HuH-7 (cell line): ENCODE data around the gene ZNRD2.
"Not testable (repeated sequence)": the region's sequence is repeated elsewhere in the genome, so short reads cannot be mapped to it uniquely, and the experiment has no call there.

Source experiments
- DNase-seq: peaks from one replicate; pipeline ENCODE4 v3.0.0; 2011; ENCODE audit warnings: low spot score

Gene ZNRD2

DNA sequence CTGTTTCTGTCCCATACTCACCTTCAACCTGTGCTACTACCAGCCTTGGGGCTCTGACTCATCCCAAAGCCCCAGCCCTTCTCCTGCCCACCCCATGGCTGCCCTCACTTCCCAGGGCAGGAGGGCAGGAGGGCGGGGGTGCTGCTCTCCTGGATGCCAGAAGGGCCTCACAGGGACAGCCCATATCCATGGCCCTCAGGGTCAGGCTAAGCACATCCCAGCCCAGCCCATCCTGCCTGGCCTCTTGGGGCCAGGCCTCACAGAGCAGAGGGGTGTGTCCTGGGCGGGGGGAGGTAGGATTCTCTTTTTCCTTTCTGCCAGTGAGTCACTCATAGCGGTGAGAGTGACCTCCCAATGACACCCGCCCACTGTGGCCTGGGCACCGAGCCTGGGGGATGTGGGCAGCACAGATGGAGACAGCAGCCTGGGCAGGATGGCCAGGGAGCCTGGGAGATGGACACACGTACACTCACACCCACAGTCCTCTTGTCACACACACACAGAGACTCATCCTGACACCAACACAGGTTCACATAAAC is 14.5 kb upstream of the ZNRD2 start:
- peak; percentile 59 for DNase-seq

DNA sequence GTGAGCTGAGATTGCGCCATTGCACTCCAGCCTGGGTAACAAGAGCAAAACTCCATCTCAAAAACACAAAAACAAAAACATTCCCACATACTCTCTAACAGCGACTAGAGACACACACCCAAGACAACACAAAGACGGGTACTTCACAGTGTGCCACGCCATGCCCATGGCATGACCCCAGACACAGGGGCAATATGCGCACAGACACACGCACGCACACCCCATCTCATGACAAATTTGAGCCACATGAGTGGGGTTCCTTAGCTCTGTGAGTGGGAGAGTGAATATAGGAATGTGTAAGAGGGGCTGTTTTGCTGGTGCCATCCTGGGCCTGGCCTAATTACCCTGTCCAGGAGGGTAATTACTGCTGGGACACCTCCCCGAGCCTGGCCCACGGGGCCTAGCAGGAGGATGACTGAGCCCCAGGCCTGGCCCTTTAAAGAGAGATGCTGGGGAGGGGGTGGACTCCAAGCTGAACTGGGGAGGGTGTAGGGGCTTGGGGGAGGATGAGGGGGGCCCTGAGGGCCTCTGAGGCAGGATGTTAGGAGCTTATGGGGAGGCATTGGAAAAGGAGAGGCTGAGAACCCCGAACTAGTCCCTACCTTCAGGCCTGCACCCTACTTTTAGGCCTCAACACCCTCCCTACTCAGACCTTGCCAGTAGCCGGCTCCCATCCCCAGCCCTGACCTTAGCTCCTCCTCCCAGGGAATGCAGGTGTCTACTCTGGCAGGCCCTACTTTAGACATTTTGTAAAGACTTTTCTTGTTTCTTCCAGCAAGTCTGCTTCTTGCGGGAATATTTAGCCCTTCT is 13.6 kb upstream of the ZNRD2 start:
- no peak for DNase-seq

DNA sequence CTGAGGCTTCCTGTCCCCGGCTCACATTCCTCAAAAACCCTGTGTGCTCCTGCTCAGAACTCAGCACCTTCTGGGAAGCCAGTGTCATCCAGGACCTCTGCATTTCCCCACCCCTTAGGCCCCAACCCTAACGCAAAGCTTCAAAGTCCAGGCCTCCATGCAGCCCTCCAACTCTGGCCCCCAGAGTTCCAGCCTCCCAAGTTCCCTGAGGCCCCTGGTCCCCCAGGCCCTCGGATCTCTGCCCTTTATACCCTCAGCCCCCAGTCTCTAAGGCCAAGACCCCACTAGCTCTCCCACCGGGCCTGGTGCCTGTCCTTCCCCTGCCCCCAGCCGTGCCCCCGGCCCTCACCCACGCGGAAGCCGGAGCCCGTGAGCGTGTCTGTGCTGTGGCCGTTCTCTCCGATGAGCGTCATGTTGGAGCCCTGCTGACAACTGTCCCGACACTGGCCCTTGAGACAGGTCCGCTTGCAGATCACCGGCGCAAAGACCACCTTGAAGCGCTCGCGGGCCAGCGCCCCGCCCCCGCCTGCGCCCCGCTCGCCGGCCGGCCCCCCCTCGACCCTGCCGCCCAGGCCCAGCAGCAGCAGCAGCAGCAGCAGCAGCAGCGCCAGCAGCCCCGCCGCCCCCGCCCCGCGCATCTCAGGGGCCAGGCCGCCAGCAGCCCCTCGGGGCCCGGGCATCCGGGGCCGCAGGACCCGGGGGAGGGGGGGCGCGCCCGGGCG is 12.8 kb upstream of the ZNRD2 start:
- DNase-seq, result no peak

DNA sequence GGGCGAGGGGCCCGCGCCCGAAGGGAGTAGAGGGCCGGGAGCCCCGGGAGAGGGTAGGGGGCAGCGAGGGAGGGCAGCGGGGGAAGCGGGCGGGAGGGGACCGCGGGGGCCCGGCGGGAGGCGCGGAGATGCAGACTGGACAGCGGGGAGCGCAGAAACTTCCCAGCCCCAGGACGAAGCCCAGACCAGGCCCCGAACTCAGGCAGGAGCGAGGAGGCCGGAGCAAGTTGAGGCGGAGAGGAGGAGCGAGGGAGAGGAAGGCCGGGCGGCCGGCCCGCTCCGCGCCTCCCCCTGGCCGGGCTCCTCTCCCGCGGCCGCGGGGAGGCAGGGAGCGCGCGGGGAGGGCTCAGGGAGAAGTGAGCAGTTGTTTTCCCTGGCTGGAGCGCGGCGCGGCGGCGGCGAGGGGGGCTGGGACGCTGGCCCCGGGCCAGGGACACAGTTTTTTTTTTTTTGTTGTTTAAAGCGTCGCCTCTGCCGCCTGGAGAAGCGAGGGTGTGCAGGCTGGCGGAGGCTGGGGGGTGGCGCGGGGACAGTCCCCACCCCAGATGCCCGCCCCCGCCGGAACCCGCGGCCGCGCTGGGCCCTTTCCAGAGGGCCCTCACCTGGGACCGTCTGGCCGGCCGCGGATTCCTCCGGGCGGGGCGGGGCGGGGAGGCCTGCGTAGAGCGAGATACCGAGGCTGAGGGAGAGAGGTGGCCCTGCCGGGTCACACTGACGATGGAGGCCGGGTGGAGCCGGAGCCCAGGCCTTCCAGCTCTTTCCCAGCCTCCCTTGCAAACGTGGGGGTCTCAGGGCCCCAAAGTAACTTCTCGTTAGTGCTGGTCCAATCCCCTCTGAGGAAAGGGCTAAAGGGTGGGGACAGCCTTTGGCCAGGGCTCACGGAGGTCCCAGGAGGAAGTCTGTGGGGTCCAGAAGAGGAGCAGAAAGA is 12.0 kb upstream of the ZNRD2 start, which contains the start of gene LTBP3:
Gene LTBP3, minus strand, starts transcription at position 358 of the 928 bp plus-strand sequence. CDS start 400 bp downstream, outside the sequence.
- peak; percentile 56 for DNase-seq

DNA sequence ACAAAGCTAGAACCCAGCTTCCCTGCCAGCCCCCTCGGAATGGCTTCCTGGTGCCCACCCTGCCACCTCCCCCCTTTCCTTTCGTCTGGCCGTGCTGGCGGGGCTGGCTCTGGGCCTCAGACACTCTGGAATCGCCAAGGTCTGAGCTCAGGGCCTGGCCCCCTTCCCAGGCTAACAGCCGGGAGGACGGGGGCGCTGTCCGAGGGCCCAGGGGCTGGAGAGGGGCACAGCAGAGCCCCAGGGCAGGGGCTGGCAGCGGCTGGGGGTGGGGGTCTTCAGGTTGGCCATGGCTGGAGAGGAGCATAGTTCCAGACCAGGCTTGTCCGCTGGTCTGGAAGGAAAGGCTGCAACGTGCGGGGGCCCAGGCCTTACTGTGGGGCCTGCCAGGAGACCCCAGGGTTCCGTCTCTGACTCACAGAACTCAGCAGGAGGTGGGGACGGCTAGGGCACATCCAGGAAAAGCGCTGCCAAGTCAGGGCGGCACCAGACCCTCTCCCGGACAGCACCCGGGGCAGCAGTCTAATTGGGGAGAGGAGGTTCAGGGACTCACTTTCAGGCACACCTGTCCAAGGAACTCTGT is 11.3 kb upstream of the ZNRD2 start:
- no peak for DNase-seq

DNA sequence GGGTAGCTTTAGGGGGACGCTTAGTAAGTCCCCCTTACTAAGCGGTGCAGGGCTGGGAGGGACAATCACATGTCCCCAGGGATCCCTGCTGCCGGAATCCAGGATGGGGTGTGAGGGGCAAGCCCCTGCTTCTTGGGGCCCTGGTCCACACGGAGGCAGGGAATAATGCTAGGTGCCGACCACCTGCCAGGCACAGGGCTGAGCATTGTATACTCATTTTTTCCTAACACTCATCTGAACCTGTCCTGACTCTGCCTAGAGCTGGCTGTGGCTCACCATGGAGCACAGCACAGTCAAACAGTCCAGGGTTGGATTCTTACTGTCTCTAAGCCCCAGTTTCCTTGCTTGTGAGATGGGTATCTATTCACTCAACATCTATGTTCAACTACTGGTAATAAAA is 10.7 kb upstream of the ZNRD2 start:
- DNase-seq, result no peak

DNA sequence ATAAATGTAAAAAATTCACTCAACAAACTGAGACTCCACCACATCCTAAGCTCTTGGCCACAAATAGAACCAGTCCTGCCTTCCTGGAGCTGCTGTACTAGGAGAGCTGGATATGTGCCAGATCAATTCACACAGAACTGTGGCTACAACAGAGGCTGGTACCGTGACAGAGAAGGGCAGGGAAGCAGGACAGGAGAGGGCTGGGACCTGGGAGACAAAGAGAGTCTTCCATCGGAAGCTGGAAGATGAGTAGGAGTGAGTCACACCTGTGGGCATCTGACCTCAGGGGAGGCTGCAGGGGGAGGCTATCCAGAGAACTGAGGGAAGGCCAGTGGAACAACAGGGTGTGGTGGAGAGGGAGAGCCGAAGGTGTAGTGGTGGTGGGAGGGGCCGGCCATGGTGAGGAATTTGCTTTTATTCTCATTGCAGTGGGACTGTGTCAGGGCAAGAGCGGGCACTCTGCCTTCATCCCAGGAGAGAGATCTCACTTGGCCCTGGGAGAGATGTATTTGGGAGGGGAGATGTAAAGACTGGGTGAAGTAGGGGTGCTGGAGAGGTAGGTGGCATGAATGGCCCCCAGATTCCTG is 10.2 kb upstream of the ZNRD2 start:
- DNase-seq, result no peak

DNA sequence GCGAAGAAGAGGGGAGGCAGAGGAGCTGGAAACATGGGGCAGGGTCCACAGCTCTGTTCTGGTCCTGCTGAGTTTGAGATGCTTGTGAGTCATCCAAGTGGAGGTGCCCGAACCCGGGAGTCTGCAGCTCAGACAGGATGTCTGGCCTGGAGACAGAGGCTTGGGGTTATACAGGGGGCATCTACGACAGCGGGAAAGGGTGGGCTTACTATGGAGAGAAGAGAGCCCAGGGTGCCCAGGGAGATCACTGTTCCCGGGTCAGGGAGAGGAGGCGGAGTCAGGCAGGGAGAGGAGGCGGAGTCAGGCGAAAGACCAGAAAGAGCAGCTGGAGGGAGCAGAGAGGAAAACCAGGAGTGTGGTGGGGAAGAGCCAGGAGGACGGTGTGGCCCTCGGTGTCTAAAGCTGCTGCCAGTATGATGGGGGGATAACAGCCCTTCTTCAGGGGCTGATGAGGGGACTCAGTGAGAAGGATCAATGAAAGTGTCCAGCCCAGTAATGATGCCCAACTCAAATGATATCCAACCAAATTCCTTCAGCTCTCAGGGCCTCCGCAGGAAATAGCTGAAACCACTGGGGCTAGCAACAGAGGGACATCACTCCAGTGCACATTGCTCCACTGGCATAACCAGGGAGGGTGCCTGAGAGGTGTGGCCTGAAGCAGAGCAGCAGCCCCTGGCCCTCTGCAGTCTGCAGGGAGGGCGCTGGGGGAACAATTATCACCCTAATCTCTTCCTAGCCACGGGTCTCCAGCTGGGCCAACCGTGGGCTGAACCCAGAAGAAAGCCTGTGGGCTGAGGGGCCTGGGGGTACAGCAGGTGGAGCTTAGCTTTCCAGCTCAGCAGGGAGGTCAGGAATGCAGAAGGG is 9.5 kb upstream of the ZNRD2 start:
- DNase-seq, result peak; percentile 63

DNA sequence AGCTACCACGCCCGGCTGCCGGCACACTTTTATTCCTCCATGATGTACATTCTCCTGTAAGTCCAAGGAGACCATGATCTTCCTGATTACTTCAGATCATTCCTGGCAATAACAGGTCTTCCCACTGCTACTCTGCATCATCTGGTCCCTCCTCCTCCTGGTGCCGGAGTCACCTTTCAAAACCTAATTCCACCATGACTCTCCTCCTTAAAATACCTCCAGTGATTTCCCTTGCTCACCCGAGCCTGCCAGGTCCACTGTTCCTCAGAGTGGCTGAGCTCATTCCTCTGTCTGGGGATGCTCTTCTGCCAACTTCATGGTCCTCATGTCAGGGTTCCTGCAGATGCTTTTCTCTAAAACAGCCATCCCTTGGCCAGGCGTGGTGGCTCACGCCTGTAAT is 8.3 kb upstream of the ZNRD2 start:
- no peak for DNase-seq

DNA sequence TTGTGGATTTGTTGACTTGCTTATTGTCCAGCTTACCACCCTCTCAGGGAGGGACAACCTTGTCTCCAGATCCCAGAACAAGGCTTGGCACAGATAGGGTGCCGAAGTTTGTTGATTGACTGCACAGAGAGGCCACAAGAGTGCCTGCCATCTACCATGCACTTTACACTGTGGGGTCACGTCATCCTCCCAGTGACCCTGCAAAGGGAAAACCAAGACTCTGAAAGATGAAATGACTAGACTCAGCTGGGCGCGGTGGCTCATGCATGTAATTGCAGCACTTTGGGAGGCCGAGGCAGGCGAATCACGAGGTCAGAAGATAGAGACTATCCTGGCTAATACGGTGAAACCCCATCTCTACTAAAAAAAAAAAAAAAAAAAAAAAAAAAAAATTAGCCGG is 7.5 kb upstream of the ZNRD2 start:
- DNase-seq, result no peak

DNA sequence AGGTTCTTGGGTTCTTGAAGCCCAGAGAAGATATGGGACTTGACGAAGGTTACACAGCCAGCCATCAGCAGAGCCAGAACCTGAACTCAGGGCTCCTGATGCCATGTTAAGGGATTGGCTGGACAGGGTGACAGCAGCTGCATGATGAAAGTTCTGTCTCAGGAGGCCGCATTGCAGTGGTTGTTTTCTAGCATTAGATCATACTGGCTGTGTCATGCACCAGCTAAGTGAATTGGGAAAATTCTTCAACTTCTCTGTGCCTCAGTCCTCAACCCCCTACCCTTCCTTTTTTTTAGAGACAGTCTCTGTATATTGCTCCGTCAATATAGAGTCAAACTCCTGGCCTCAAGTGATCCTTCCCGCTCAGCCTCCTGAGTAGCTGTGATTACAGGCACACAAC is 6.7 kb upstream of the ZNRD2 start:
- no peak for DNase-seq

DNA sequence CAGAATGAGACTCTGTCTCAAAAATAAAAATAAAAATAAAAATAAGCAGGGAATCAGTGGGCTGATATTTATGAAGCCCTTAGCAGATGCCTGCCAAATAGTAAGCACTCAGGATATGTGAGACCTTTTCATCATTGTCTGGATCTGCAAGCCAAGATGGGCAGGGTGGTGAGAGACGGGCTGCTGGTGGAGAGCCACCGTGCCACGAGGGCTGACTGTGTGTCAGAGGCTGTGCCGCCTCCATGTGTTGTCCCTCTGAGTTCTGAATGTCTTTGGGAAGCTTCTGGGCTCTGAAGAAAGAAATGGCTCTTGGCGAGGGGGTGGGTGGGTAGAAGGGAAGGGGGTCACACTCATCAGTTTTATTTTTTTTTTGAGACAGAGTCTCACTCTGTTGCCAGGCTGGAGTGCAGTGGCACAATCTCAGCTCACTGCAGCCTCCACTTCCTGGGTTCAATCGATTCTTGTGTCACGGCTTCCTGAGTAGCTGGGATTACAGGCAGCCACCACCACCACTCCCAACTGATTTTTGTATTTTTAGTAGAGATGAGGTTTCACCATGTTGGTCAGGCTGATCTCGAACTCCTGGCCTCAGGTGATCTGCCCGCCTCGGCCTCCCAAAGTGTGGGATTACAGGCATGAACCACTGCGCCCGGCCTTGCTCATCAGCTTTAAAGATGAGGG is 5.3 kb upstream of the ZNRD2 start:
- DNase-seq, result not testable (repeated sequence)

DNA sequence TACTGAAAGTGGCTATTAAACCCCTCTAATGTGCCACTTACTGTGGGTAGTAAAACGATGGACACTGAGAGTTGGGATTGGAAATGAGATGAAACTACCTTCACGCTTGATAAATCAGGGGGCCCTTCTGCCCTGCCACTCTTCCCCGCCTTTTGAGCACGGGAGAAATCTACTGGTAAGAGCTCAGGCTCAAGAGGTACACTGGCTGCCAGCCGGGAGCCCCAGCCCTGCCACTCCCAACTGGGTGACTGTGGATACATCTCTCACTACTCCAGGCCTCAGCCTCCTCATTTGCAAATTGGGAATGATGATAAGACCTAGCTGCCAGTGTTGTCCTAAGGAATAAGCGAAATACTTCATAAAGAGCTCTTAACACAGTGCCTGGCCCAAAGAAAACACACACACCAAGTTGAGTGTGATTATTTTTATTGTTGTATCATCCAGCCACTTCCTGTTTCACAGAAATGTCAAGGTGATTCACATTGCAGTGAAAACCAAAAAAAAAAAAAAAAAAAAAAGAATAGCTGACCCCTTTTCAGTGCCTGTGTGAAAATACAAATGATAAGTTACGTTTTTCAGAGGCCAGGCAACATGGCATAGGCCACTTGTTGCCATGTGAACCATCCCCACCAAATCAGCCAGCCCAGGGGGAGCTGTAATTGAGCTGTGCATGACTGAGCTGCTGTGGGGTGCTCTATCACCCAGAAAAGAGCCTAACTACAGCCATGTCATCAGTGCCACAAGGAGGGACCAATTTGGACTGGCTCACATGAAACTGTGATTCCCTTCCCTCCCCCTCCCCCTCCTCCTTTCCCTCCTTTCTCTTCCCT is 4.4 kb upstream of the ZNRD2 start:
- DNase-seq, result no peak

DNA sequence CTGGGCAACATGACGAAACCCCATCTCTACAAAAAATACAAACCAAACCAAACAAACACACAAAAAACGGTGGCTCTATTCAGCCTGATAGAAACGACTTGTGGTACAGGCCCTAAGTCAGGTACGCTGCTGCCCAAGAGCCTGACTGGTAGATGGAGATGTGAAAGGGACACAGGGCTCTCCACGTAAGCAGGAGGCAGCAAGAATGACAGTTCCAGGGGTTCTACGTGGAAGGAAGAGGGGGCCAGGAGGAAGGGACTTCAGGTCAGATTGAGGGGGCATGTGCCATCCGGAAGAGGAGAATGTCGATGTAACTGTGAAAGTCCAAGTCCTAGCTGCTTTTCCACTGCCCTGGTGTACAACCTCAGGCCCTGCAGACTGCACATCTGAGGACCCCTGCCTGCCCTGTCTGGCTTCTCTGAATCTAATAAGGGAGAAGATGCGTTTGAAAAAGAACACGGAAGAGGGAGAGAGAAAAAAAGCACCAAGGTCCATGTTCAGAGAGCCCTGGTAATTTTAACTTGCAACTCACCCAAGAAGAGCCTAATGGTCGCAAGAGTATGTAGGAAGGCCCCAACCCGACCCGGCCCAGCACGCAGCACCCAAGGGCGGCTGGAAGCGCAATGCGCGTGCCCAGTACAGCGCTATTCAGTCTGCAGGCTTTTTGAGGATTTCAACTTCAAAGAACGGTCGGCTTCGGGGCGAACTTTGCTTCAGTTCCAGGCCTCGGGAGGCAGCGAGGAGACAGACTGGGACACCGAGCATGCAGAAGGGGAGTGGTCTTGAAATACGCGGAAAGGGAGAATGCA is 909 bp upstream of the ZNRD2 start:
- DNase-seq, result no peak

DNA sequence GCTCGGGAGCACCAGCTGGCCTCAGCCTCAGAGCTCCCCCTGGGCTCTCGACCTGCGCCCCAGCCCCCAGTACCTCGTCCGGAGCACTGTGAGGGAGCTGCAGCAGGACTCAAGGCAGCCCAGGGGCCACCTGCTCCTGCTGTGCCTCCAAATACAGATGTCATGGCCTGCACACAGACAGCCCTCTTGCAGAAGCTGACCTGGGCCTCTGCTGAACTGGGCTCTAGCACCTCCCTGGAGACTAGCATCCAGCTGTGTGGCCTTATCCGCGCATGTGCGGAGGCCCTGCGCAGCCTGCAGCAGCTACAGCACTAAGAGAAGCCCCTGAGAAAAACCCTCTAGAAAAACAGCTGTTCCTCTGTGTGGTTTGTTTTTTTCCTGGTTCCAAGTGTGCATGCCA is 1.1 kb downstream of the ZNRD2 start:
- DNase-seq, result no peak

DNA sequence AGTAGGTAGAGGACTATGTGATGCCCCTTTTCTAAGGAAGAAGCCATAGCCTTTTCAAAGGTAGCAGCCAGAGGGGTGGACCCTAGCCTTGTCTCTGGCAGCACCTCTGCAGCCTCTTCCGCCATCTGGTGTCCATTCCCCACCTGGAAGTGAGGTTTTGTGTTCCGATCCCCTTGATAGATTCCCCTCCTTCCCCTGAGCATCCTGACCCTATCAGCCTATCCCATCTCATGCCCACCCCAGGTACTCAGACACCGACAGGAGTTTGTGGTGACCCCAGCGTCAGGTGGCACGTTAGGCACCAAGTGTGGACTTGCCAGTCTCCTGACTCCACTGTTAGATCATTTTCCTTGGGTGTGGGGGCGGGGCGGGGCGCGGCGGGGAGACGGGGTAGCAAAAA is 1.7 kb downstream of the ZNRD2 start:
- DNase-seq, result peak; percentile 77

DNA sequence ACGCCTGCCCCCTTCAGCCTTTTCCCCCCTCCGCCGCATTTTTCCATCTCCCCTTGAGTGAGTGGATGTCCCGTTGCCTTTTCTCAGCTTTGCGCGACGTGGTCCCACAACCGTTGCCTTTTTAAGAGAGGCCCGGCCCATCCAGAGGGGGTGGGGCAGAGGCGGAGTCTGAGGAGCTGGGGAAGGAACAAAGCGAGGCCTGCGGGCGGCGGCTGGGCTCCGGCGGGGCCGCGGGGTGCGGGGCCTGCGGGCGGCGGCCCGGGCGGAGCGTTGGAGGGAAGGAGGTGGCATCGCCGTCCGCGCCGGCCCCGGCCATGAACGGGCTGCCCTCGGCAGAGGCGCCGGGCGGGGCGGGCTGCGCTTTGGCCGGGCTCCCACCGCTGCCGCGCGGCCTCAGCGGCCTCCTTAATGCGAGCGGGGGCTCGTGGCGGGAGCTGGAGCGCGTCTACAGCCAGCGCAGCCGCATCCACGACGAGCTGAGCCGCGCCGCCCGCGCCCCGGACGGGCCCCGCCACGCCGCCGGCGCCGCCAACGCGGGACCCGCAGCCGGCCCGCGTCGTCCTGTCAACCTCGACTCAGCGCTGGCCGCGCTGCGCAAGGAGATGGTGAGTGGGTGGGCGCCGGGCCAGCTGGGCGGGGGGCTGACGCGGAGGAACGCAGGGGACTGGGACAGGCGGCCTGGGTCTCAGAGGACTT is 2.2 kb downstream of the ZNRD2 start, which contains the start of gene FAM89B:
Gene FAM89B, plus strand, starts transcription at position 183 of the 696 bp plus-strand sequence. Its CDS starts 132 bp downstream, at position 315.
- DNase-seq, result peak; percentile 78
